HG03520 (cell line): Measurements from ENCODE around the gene SPINT1.

Source experiments
- ATAC-seq: cut with Tn5 transposase; IDR thresholded peaks from one replicate; pipeline ENCODE4 v1.9.1; 2021; ENCODE audit warnings: mild to moderate bottlenecking, moderate library complexity; ENCODE audit not compliant: unreplicated experiment

Gene SPINT1, protein sequence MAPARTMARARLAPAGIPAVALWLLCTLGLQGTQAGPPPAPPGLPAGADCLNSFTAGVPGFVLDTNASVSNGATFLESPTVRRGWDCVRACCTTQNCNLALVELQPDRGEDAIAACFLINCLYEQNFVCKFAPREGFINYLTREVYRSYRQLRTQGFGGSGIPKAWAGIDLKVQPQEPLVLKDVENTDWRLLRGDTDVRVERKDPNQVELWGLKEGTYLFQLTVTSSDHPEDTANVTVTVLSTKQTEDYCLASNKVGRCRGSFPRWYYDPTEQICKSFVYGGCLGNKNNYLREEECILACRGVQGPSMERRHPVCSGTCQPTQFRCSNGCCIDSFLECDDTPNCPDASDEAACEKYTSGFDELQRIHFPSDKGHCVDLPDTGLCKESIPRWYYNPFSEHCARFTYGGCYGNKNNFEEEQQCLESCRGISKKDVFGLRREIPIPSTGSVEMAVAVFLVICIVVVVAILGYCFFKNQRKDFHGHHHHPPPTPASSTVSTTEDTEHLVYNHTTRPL

DNA sequence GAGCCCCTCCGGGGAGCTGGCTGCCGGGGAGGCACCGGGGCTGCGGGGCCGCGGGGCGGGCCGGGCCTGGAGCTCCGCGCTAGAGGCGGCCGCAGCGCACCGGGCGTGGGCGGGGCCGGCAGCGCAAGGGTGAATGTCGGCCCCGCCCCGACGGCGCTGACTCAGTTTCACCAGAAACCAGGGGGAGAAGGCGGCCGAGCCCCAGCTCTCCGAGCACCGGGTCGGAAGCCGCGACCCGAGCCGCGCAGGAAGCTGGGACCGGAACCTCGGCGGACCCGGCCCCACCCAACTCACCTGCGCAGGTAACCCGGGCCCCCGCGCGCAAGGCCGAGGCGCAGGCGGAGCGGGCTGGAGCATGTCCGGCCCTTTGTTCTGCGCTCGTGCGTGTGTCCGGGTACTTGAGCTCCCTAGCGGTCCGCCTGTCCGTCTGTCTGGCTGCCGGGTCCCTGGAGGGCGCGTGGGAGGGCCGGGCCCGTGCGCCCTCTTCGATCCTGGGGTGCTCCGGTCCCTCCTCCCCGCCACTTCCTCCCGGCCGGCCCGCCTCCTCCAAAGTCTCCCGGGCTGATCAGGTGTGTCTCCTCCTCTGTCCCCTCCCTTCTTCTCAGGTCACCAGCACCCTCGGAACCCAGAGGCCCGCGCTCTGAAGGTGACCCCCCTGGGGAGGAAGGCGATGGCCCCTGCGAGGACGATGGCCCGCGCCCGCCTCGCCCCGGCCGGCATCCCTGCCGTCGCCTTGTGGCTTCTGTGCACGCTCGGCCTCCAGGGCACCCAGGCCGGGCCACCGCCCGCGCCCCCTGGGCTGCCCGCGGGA lies at the start of gene SPINT1:
TSS of gene SPINT1 (plus strand) at position 164 of the 811 bp plus-strand sequence. CDS start at position 671, 507 bp downstream.
- no peak for ATAC-seq

DNA sequence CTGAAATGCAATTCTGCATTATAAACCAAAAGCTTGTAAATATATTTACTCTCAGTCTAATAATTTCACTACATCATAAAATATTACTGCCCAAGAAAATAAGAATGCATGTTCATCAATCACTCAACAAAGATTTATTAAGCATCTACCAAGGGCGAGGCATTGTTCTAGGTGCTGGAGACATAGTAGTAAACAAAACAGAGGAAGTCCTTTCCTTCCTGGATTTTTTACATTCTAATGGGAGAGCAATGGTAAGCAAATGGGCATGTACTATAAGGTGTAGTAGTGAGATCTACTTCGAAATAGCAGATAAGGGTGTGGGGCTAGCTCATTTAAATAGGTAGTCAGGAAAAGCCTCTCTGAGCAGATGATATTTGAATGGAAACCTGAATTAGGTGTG lies 47.8 kb upstream of the SPINT1 start:
- ATAC-seq = no peak

DNA sequence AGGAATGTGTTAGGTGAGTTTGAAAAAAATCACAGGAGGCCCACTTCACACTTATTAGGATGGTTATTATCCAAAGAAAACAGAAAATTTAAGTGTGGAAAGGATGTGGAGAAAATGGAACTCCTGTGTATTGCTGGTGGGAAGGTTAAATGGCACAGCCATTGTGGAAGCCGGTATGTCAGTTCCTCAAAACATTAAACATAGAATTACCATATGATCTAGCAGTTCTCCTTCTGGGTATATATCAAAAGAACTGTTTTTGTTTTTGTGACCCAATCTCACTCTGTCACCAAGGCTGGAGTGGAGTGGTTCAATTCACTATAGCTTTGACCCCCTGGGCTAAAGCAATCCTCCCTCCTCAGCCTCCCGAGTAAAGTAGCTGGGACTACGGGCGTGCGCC lies 47.3 kb upstream of the SPINT1 start:
- no peak for ATAC-seq

DNA sequence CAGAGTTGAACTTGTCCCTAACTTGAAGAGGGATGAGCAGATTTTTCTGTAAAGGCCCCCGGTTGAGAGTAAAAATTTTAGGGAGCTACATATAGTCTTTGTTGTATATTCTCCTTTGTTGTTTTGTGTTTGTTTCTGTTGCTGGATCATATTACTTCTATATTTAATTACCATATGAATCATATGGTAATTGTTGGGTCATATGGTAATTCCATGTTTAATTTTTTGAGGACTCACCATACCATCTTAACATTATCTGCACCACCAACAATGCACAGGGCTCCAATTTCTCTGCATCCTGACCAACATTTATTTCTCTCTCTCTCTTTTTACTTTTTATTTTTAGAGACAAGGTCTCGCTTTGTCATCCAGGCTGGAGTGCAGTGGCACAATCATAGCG lies 44.3 kb upstream of the SPINT1 start:
- ATAC-seq = no peak

DNA sequence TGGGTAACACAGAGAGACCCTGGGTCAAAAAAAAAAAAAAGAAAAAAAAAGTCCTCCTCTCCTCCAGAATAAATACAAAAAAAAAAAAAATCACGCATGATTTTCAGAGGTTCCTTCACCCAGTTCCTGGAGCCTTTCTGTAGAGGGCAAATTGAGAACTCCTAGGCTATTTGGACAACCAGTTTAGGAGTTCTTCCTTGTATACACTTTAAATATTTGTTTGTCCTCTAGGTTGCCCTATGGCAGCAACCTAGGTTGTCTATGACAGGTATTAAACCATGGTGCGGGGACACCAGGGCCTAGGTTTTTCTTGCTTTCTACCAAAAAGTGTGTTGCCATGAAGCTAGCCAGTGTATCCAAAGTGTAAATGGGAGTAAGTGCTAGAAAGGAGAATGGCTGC lies 40.8 kb upstream of the SPINT1 start:
- ATAC-seq = no peak

DNA sequence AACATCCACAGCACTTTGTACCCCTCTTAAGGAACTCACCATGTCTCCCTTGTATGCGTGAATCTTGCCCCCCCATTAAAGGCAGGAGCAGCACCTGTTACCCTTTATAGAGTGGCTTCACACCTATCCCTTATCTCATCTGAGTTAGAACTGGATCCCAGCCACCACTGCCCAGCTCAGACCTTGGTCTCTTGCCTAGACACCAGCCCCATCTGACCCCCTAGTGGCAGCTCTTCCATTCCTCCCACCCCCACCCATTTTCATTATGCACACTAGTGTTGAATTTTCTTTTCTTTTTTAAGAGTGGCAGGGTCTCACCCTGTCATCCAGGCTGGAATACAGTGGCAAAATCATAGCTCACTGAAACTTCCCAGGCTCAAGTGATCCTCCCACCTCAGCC lies 40.2 kb upstream of the SPINT1 start:
- no peak for ATAC-seq

DNA sequence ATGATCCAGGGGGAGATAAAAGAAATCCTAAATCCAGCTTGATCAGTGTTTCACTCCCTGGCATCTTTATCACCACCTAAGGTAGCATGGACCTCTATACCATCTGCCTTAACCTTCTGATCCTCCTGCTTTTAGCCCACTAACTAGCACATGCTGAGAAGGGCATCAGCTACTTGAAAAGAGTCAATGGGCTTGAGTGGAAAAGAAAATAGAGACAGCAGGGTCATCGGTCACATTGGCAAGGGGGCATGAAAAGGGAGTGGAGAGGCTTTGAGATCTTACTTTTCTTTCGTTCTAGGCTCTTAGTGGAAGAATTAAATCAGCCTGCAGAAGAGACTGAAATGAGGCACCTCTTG lies 37.2 kb upstream of the SPINT1 start:
- no peak for ATAC-seq

DNA sequence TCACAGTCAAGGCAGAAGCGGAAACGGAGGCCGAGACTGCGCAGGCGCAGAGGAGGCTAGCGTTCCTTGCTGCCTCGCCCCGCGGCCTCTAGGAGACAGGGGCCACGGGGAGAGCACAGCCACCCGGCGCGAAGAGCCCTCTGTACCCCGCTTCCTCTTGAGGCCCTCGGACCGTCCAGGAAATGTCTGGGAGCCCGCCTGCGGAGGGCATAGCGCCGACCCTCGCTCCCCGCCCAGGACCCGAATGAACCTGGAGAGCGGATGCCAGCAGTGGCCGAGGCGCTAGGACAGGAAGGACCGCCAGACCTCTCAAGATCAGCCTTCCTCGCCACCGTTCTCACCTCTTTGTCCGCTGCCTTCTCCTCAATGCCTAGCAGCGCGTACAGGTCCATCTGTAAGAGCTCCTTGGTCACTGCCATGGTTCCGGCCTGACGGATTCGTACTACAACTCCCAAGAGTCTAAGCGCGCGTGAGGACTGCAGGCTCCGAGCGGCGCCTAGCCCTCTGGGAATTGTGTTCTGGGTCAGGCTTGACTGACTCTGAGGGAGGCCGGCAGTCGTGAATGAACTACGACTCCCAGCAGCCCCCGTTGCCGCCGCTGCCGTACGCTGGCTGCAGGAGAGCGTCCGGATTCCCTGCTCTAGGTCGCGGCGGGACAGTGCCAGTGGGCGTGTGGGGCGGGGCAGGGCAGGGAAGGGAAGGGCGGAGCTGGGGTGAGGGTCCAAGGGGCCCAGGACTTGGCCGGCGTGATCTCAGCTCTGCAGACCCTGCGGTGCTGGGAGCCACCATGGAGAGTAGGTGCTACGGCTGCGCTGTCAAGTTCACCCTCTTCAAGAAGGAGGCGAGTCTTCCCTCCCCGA lies 36.6 kb upstream of the SPINT1 start, which contains the start of the genes DNAJC17 and ZFYVE19:
TSS of gene DNAJC17 (minus strand) at position 446 of the 860 bp plus-strand sequence. CDS start at position 419, 27 bp downstream.
TSS of gene ZFYVE19 (plus strand) at position 62 of the 860 bp plus-strand sequence. CDS start at position 563, 501 bp downstream.
- ATAC-seq = peak; percentile 90

DNA sequence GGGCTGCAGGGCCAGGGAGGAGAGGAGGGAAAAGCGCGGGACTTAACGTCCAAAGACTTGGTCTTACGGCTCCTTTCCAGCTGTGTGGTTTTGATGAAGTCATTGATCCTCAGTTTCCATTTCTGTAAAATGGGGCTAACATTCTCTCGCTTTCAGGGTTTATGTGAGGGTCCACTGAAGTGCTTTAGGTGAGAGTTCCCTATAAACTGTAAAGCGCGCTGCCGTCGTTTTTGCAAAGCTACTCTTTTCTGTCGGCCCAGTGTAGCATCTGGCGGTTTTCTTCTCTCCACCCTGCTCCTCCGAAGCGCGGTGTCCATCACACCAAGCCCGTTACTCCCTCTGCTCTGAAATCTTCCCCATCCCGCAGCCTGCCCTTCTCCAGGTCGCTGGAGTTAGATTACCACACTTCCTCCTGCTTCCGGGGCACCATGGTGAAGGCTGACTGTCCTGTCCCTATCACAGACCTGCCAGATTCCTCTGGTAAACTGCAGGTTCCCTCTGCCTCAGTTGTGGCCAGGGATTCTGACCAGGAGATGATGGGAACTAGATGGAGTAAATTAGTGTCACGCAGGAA lies 35.9 kb upstream of the SPINT1 start:
- ATAC-seq = no peak

DNA sequence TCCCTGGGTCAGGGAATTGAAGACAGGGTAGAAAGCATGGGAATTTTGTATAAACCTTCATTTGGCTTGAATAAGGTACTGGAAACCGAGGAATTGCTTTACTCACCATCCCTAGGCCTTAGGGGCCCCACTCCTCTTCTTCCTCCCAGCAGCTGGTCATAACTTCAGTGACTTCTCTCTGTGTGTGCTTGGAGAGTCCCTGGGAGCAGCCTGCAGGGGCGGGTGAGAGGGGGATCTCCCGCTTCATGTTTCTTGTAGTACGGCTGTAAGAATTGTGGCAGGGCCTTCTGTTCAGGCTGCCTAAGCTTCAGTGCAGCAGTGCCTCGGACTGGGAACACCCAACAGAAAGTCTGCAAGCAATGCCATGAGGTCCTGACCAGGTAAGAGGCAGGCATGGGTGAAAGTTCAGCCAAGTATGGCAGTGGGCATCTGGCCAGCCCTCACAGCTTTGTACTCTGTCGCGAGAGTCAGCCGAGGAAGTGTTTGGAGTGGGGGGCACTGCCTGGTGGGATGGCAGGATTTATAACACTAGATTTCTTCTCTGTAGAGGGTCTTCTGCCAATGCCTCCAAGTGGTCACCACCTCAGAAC lies 34.9 kb upstream of the SPINT1 start:
- ATAC-seq = no peak

DNA sequence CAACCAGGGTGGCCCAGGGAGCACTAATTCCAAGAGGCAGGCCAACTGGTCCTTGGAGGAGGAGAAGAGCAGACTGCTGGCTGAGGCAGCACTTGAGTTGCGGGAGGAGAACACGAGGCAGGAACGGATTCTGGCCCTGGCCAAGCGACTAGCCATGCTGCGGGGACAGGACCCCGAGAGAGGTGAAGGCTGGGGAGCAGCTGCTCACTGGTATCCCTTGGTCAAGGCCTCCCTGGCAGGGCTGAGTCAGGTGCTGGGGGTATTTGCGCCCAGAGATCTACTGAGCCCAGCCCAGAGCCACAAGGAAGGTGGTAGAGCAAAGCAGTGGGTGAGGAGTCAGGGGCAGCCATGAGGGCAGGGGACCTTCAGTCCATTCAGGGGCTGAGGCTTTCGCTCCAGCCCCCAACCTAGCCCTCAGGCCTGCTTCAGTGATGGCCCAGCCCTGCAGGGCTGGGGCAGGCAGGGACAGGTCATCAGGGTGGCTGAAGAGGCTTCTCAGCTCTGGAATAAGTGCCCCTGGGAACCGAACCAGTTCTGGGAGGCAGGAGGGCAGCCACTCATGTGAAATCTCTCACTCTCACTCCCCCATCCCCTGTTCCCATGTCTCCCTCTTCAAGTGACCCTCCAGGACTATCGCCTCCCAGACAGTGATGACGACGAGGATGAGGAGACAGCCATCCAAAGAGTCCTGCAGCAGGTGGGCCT lies 31.0 kb upstream of the SPINT1 start:
- ATAC-seq = no peak

DNA sequence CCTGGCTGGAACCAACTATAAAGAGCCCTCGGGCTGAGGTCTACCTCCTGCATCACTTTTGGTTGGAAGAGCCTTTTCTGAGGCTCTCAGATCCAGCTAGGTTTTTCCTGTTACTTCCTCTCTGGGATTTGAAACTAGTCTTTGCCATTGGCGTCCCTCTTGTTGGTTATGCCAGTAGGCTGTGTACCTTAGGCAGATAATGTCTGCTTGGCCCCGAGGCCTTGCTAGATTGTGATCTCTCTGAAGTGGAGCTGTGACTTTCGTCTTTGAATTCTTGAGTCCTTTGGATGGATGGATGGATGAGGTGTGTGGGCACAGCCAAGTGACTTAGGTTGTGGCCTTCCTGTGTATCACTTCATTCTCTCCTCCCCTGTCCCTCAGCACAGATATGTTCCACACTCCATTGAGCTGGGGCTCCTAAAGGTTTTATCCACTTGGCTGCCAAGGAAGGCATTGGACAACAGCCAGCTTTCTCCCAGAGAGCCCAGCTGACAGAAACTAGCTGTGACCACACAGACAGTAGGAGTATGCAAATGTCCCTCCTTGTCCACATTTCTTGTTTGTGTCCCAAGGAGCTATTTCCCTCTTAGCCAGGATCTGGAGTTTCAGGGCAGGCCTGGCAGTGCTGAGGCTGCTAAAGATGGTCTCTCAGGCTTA lies 28.7 kb upstream of the SPINT1 start:
- ATAC-seq = no peak

DNA sequence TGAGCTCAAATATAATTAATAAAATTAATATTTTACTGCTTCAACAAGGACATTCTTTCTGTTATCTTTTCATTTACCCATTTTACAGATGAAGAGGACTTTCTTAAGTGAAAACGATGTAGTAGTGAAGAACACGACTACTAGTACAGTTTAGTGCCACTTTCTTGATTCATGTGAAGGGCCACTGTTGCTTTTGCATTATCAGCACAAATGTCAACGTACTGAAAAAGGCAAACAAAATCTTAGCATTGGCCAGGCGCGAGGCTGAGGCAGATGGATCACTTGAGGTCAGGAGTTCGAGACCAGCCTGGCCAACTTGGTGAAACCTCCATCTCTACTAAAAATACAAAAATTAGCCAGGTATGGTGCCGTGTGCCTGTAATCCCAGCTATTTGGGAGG lies 24.8 kb upstream of the SPINT1 start:
- no peak for ATAC-seq

DNA sequence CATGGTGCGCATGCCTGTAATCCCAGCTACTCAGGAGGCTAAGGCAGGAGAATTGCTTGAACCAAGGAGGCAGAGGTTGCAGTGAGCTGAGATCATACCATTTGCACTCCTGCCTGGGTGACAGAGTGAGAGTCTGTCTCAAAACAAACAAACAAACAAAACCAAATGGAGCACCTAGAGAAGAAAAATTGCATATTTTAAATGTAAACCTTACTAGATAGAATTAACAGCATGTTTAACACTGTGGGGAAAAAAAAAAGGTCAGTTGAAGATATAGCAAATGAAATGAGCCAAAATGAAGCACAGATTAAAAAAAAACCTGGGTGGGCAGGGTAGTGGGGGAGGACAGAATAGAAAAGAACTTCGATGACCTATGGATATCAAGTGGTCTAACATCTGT lies 22.7 kb upstream of the SPINT1 start:
- no peak for ATAC-seq

DNA sequence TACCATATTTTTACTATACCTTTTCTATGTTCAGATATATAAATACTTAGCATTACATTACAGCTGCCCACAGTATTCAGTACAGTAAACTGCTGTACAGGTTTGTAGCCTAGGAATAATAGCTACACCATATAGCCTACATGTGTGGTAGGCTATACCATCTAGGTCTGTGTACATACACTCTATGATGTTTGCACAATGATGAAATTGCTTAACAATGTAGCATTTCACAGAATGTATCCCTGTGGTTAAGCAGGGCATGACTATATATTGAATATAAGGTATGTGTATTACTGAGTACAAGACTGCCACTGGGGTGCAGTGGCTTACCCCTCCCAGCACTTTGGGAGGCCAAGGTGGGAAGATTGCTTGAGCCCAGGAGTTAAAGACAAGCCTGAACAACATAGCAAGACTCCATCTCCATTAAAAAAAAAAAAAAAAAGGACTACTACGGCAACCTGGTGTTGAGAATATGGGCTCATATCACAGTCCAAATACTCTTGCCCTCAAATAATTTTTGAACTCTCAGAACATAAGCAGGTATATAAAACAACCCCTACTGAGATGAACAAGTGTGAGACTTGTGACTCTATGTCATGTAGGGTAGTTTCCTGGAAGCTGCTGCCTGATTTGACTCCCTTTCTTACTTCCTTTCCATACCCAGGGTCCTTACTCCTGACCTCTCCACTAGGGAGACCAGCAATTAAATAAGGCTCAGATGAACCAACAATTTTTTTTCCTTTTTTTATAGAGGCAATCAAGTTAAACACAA lies 20.1 kb upstream of the SPINT1 start:
- no peak for ATAC-seq

DNA sequence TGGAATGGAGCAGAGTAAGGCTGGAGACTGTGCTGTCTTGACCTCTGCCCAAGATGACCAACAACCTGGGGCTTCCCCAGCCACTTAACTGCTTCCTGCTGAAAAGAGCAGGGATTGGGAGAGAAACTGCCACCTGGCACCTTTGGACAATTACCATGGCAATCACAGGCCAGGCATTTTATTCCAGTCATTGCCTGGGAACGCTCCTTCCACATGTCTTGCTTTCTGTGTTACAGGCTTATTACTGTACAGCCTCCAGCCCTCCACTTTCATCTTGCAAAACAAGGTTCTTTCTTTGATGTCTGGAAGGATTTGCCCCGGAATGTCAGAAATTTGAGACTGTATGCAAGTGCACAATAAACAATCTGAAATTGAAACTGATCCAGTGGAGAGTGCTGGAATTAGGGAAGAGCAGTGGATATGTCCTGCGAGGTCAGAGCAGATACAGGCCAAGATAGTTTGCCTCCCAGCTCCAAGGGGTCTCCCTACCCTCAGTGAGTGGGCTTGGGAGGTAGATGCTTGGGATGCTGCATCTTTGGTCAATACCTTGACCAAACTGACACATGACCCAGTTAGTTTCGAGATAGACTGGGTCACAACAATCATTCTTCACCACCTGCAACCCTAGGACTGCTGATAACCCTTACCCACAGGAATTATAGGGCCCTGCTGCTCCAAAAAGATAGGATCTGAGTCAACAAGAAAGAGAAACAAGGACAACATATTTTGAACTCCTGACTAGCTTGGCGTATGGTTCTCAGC lies 18.0 kb upstream of the SPINT1 start:
- ATAC-seq = no peak

DNA sequence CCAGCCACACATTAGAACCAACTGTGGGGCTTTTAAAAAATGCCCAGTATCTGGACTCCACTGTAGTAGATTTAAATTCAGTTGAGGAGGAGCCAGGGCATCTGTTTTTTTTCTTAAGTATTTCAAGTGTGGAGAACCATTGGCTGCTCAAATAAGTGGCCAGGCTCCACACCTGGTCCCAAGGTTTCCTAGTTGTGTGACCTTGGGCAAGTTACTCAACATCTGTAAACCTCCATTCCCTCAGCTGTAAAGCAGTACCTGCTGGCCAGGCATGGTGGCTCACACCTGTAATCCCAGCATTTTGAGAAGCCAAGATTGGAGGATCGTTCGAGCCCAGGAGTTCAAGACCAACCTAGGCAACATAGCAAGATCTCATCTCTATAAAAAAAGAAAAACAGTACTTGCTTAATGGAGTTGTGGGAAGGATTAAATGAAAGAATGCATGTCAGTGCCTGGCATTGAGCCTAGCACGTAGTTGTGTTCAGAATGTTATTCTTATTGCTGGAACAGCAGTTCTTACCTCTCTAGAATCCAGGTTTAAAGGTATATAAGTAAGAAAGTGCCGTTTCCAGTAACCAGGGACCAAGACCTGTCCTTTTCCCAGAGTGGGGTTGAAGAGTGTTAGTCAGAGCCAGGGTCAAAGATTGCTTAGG lies 17.3 kb upstream of the SPINT1 start:
- ATAC-seq = no peak
